B cell (primary cell): ENCODE results near the gene TJP2. TPM values are rescaled to one million over a fixed set of nuclear protein-coding genes. Genes with fewer than 3 reads are reported as not detected.

Source experiments
- ATAC-seq: fragments of 200-7000 bp; cut with Tn5 transposase; one replicate; pipeline ENCODE4 v1.10.0; 2021; ENCODE audit warnings: low read depth, mild to moderate bottlenecking, moderate number of reproducible peaks, moderate library complexity
- CTCF ChIA-PET: fragments of 350-600 bp; sonication (Branson Sonifier 250); formaldehyde crosslinking; loops from one replicate; lab custom pipeline; 2021; ENCODE audit warnings: antibody characterized with exemption, inconsistent platforms; lab: Charles Lee
- POLR2A ChIA-PET: fragments of 350-600 bp; sonication (Branson Sonifier 250); formaldehyde crosslinking; loops from one replicate; lab custom pipeline; 2021; ENCODE audit warnings: antibody characterized with exemption; lab: Charles Lee
- DNase-seq: peaks from one replicate; pipeline ENCODE4 v3.0.0; 2013
- H2AFZ ChIP-seq: 2 replicates; pipeline ENCODE4 v1.6.1; 2012; ENCODE audit warnings: mild to moderate bottlenecking, low read depth, low read length; ENCODE audit not compliant: insufficient read depth, poor library complexity, severe bottlenecking
- H3K27ac ChIP-seq, 2 donors: 1 replicate in 1 of 2; 2 replicates in 1 of 2; pipeline ENCODE4 v1.5.1; 2012 to 2013; ENCODE audit warnings: low read length in 2 of 2, mild to moderate bottlenecking in 2 of 2, moderate library complexity in 1 of 2
- H3K27me3 ChIP-seq, 4 experiments: fragments of 200-600 bp in 1 of 4; sonication (generic) in 1 of 4; replicated peaks in 1 of 4; 1 replicate in 2 of 4; 2 replicates in 2 of 4; pipeline versions ENCODE4 v1.6.1 to v1.7.0; 2013 to 2016; ENCODE audit warnings: low read length in 3 of 4, mild to moderate bottlenecking in 2 of 4, mixed read lengths in 1 of 4, moderate library complexity in 1 of 4; ENCODE audit not compliant: insufficient read depth in 4 of 4, control insufficient read depth in 3 of 4; ENCODE audit errors: control extremely low read depth in 1 of 4
- H3K36me3 ChIP-seq, 2 experiments: replicated peaks in 1 of 2; 1 replicate in 1 of 2; 2 replicates in 1 of 2; pipeline versions ENCODE4 v1.6.1 to v1.7.1; 2013; ENCODE audit warnings: low read length in 1 of 2; ENCODE audit not compliant: insufficient read depth in 2 of 2, control insufficient read depth in 1 of 2; ENCODE audit errors: control extremely low read depth in 1 of 2, extremely low read depth in 1 of 2
- H3K4me1 ChIP-seq, 2 donors: fragments of 200-600 bp in 1 of 2; sonication (generic) in 1 of 2; 1 replicate in 1 of 2; 2 replicates in 1 of 2; pipeline versions ENCODE4 v1.5.1 to v1.6.1; 2013 to 2017; ENCODE audit warnings: low read length in 2 of 2; ENCODE audit not compliant: control insufficient read depth in 2 of 2, insufficient read depth in 2 of 2
- H3K4me2 ChIP-seq: replicated peaks from 2 replicates; pipeline ENCODE3; 2012; ENCODE audit warnings: mild to moderate bottlenecking, low read depth, low read length; ENCODE audit not compliant: poor library complexity, severe bottlenecking
- H3K4me3 ChIP-seq, 5 experiments: fragments of 200-600 bp in 1 of 5; sonication (generic) in 1 of 5; 1 replicate in 3 of 5; 2 replicates in 2 of 5; pipeline versions ENCODE4 v1.5.1 to v1.7.0; 2011 to 2016; ENCODE audit warnings: low read length in 4 of 5, mild to moderate bottlenecking in 4 of 5, low read depth in 2 of 5, control low read depth in 1 of 5, moderate library complexity in 1 of 5; ENCODE audit not compliant: insufficient read depth in 1 of 5; ENCODE audit errors: control extremely low read depth in 1 of 5, extremely low read depth in 1 of 5
- H3K79me2 ChIP-seq: fragments of 200-600 bp; sonication (generic); one replicate; pipeline ENCODE4 v1.6.0; 2016; ENCODE audit warnings: low read length; ENCODE audit not compliant: control insufficient read depth, insufficient read depth
- H3K9ac ChIP-seq: fragments of 200-600 bp; sonication (generic); 2 replicates; pipeline ENCODE4 v1.6.1; 2017; ENCODE audit warnings: mild to moderate bottlenecking, low read length, moderate library complexity
- H3K9me3 ChIP-seq, 3 donors: one replicate each; pipeline versions ENCODE4 v1.6.1 to v1.7.1; 2013; ENCODE audit warnings: low read length in 2 of 3; ENCODE audit not compliant: control insufficient read depth in 2 of 3, insufficient read depth in 1 of 3; ENCODE audit errors: control extremely low read depth in 1 of 3
- H4K20me1 ChIP-seq: 2 replicates; pipeline ENCODE4 v1.6.0; 2012; ENCODE audit warnings: mild to moderate bottlenecking, low read length; ENCODE audit not compliant: insufficient read depth, control insufficient read depth, poor library complexity, severe bottlenecking
- H3K27ac Mint-ChIP-seq: one replicate; pipeline ENCODE4 v1.8.0; 2021; ENCODE audit warnings: mixed read lengths
- H3K27me3 Mint-ChIP-seq: one replicate; pipeline ENCODE4 v1.8.0; 2021; ENCODE audit warnings: mixed read lengths
- H3K4me1 Mint-ChIP-seq: one replicate; pipeline ENCODE4 v1.8.0; 2021; ENCODE audit warnings: mixed read lengths
- H3K4me3 Mint-ChIP-seq: one replicate; pipeline ENCODE4 v1.8.0; 2021; ENCODE audit warnings: mixed read lengths
- H3K9me3 Mint-ChIP-seq: one replicate; pipeline ENCODE4 v1.8.0; 2022; ENCODE audit warnings: mixed read lengths; ENCODE audit not compliant: insufficient read depth
- CTCF ChIP-seq: fragments of 200-600 bp; IDR thresholded peaks from one replicate; pipeline ENCODE4 v1.8.0; 2022; ENCODE audit warnings: antibody characterized with exemption, mild to moderate bottlenecking
- EZH2 ChIP-seq: IDR thresholded peaks from 2 replicates; pipeline ENCODE4 v1.6.1; 2012; ENCODE audit warnings: borderline replicate concordance, low read depth, mild to moderate bottlenecking, moderate library complexity, low read length; ENCODE audit not compliant: insufficient read depth, poor library complexity, severe bottlenecking
- WGBS: methylation state at CpG from one replicate; pipeline ENCODE4 v1.1.5; 2013; ENCODE audit warnings: missing lambda C conversion rate; ENCODE audit not compliant: insufficient coverage; 5-methylcytosine and 5-hydroxymethylcytosine counted together
- intact Hi-C: fragments of 100-400 bp; cut with micrococcal nuclease; formaldehyde crosslinking; loops from one replicate; pipeline ENCODE4 v1.10.0; 2022
- polyA plus RNA-seq: library from polyadenylated mRNA; depleted of rRNA; stranded (reverse); fragments of >200 nt; gene quantifications from 2 replicates; pipeline ENCODE4 v1.2.3, GENCODE V29; 2012
- total RNA-seq, 2 donors: library from RNA; stranded (reverse); fragments of 120-200 nt in 1 of 2; gene quantifications; 1 replicate in 1 of 2; 2 replicates in 1 of 2; pipeline versions ENCODE4 v1.2.3 to v1.2.4, GENCODE V29; 2013 to 2022

TJP2 gene
- total and polyA plus RNA-seq, 2 donors (not counting 1 experiment from before 2014, with no cell fraction given), result 1.2 to 2.3 TPM

GRCh38 chr9:69174616-69175463 lies 763 bp downstream of the TJP2 start:
- no peaks in the 10 kb centered on the region for H3K9me3 ChIP-seq
- H3K27me3 ChIP-seq, result peaks cover 0 to 43% (median 27%) of the 10 kb centered on the region in 4 experiments
- peak overlapping the region; percentile 32 to 58 (median 51) for H3K4me3 ChIP-seq
- Mint-ChIP-seq H3K27ac (no peak overlapping the region), H3K9me3 (no peaks in the 10 kb centered on the region), H3K4me3 (peak overlapping the region; percentile 90), H3K4me1 (peaks cover 31% of the 10 kb centered on the region), H3K27me3 (peaks cover 43% of the 10 kb centered on the region)
- H3K9ac ChIP-seq, result peak overlapping the region; percentile 42
- peak; percentile 46 for DNase-seq
- TF ChIP-seq CTCF (no peak), EZH2 (no peak)
- CTCF ChIA-PET, result interaction anchor here (1.4 kb wide), 1 partner anchor 18 kb away, joined by 4 read pairs; no protein-coding TSS in a partner anchor
- WGBS, result 0% methylated on average over 13 of the region's 21 CpGs
- peak; percentile 6 for ATAC-seq
- peak overlapping the region; percentile 56 for H2AFZ ChIP-seq
- POLR2A ChIA-PET, result no interaction called here
- H3K36me3 ChIP-seq, result no peaks in the 10 kb centered on the region
- H3K79me2 ChIP-seq, result no peaks in the 10 kb centered on the region
- no peaks in the 10 kb centered on the region for H4K20me1 ChIP-seq
- no peak overlapping the region for H3K27ac ChIP-seq
- peak overlapping the region; percentile 89 for H3K4me2 ChIP-seq
- intact Hi-C loops, result loop anchor here (5.0 kb wide), 1 partner anchor 53 kb away; no protein-coding TSS in a partner anchor
- H3K4me1 ChIP-seq, result peaks cover 21 to 23% of the 10 kb centered on the region in 2 donors

- H3K9me3 ChIP-seq, result no peaks in the 10 kb centered on the region
- H3K79me2 ChIP-seq, result no peaks in the 10 kb centered on the region
- DNase-seq (peak; percentile 36), ATAC-seq (no peak)
- peaks cover 0 to 43% (median 27%) of the 10 kb centered on the region in 4 experiments for H3K27me3 ChIP-seq
- TF ChIP-seq CTCF (no peak), EZH2 (no peak)
- H3K36me3 ChIP-seq, result no peaks in the 10 kb centered on the region
- intact Hi-C loops, result no loop called here
- H3K4me3 ChIP-seq, result no peak overlapping the region
- no peak overlapping the region for H3K27ac ChIP-seq
- H3K9ac ChIP-seq, result peak overlapping the region; percentile 42
- ChIA-PET CTCF (interaction anchor here (1.4 kb wide), 1 partner anchor 18 kb away, joined by 4 read pairs; no protein-coding TSS in a partner anchor), POLR2A (no interaction called here)
- Mint-ChIP-seq H3K27me3 (peaks cover 43% of the 10 kb centered on the region), H3K27ac (no peak overlapping the region), H3K9me3 (no peaks in the 10 kb centered on the region), H3K4me1 (peaks cover 31% of the 10 kb centered on the region), H3K4me3 (peak overlapping the region; percentile 90)
- H3K4me1 ChIP-seq, result peaks cover 21 to 23% of the 10 kb centered on the region in 2 donors
- H4K20me1 ChIP-seq, result no peaks in the 10 kb centered on the region
- no peak overlapping the region for H2AFZ ChIP-seq
- peak overlapping the region; percentile 89 for H3K4me2 ChIP-seq
- WGBS, result 11% methylated on average over 5 of the region's 8 CpGs
Observed at GRCh38 chr9:69175486-69175885, 1.4 kb downstream of the TJP2 start.
